HK-2 (cell line): ENCODE results near the gene SPOCK2.

Experiments used
- DNase-seq: peaks from one replicate; pipeline ENCODE4 v3.0.0-alpha.2; 2018; ENCODE audit not compliant: unreplicated experiment

Gene SPOCK2

DNA sequence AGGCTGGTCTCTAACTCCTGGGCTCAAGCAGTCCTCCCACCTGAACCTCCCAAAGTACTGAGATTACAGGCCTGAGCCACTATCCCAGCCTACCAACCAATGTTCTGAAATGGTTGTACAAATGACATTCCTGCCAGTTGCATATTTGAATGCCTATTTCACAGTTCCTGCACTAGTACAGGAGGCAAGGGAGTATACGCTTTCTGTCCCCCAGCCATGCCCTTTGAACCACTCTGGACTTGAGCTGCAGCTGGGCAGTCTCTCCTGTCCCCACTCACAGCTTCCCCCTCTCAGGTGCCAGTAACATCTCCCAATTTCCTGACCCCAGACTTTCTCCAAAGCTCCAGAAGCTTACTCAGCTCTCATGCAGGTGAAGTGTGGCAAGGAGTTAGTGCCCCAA is 58.9 kb downstream of the SPOCK2 start:
- DNase-seq = no peak

GRCh38 chr10:72027498-72027897 is 60.9 kb downstream of the SPOCK2 start:
- DNase-seq = no peak

GRCh38 chr10:72026278-72027111 is 61.9 kb downstream of the SPOCK2 start:
- no peak for DNase-seq

- no peak for DNase-seq
Measured at GRCh38 chr10:72025832-72026231, 62.5 kb downstream of the SPOCK2 start.

DNA sequence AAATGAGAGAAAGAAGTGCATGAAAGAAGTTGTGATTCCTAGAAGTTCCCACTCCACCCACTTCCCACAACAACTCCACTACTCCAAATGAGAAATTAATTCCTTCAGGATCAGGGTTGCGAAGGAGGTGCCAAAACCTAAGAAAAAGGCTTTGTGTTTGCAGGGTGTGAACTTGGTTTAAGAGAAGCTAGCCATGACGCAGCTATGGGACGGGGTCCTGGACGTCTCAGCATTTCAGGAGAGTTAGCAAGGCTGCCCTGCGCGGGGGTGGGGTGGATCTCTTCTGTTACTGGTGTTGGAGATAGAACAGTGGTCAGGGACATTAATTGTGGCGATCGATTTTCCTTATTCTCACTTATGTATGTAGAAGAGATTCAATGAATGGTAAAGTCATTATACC is 63.0 kb downstream of the SPOCK2 start:
- DNase-seq = no peak

- no peak for DNase-seq
Measured at GRCh38 chr10:72024596-72024995, 63.8 kb downstream of the SPOCK2 start.

DNA sequence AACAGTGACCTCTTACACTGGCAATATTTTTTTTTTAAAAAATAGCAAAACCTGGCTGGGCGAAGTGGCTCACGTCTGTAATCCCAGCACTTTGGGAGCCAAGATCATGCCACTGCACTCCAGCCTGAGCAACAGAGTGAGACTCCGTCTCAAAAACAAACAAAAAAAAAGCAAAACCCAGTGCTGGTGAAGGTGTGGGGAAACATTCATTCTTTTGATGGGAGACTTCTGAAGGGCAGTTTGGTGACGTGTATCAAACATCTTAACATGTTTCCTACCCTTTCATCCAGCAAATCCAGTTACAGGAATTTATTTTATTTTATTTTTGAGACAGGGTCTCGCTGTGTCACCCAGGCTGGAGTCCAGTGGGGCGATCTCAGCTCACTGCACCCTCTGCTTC is 66.1 kb downstream of the SPOCK2 start:
- DNase-seq = no peak

- no peak for DNase-seq
Measured at GRCh38 chr10:72020914-72021809, 67.2 kb downstream of the SPOCK2 start.

DNA sequence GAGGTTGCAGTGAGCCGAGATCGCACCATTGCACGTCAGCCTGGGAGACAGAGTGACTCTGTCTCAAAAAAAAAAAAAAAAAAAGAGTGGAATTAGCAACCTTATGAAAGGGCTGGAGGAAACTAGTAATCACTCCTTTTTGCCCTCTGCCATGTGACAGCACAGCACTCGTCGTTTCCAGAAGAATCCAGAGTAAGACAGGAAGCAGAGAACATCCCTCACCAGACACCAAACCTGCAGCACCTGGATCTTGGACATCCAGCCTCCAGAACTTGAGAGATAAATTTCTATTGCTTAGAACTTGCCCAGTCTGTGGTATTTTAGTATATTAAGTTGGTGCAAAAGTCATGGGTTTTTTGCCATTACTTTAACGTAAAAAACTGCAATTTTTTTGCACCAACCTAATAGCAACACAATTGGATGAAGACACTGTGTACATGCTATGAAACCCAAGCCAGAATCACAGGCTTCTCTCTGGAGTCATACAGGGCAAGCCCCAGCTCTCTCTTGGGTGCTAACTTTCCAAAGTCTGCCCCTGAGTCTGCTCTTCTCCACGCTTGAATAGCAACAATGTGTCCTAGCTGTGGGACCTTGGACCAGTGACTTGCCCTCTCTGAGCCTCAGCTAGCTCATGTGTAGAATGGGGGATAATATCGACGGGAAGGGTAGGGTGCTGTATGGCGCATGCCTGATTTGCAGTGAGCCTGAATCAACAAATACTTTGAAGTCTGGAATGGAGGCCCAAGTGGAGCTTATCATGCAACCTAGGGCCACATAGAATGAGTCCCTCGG is 69.1 kb downstream of the SPOCK2 start:
- no peak for DNase-seq

- DNase-seq = no peak
Measured at GRCh38 chr10:72016608-72017300, 71.6 kb downstream of the SPOCK2 start.

- no peak for DNase-seq
Measured at GRCh38 chr10:72015841-72016240, 72.5 kb downstream of the SPOCK2 start.

GRCh38 chr10:72014785-72015480 is 73.4 kb downstream of the SPOCK2 start:
- no peak for DNase-seq

DNA sequence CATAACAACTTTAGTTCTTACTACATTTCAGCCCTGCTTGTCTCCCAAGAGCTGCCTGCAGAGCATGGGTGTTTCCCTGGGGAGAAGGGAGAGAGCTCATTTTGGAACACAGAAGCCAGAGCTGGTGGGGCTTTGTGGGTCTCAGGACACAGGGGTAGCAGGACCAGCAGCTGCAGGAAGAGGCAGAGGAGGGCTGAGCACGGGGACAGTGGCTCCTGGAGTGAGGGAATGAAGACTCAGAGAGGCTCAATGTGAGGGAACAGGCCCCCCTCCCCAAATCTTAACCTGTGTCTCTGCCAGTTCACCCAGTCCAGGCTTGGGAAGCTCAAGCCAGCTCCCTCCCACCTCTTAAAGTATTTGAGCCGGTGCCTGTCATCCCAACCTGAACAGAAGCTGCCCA is 74.2 kb downstream of the SPOCK2 start:
- DNase-seq = no peak

- no peak for DNase-seq
Measured at GRCh38 chr10:72013202-72013945, 75.0 kb downstream of the SPOCK2 start.

DNA sequence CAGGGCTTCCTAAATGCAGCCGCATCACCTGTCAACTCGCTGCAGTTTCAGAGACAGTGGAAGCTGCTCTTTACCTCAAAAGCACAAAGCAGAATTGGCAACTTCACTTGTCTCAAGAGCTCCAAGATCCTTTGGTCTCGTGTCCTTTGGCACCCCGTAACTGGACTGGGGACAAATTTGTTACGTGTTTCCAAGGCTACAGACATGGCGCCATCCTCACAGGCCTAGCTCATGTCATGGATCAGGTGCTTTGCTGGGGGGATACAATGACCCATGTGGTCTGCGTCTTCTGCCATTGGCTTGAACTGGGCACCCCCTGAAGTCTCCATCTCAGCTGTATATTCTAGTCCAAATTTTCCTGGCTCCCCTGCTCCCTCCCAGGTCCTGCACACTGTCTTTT is 75.6 kb downstream of the SPOCK2 start:
- no peak for DNase-seq

GRCh38 chr10:72011976-72012512 is 76.3 kb downstream of the SPOCK2 start:
- DNase-seq = no peak

GRCh38 chr10:72011468-72011867 is 76.9 kb downstream of the SPOCK2 start:
- no peak for DNase-seq

DNA sequence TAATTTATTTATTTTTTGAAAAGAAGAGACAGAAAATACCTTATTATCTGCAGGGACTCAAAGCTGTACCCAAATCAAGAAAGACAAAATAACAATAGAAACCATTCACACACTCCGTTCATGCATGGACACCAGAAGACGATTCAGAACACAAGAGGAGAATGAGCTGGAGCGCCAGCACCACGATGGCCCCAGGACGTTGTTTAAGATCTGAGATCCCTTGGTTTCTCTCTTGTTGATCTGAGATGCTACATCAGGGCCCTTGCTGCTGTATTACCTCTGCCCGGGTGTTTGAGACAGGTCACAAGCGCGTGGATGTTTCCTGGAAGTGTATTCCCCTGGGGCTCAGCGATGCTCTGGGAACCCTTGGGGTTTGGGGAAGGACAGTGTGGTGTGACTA is 77.3 kb downstream of the SPOCK2 start:
- DNase-seq = no peak

DNA sequence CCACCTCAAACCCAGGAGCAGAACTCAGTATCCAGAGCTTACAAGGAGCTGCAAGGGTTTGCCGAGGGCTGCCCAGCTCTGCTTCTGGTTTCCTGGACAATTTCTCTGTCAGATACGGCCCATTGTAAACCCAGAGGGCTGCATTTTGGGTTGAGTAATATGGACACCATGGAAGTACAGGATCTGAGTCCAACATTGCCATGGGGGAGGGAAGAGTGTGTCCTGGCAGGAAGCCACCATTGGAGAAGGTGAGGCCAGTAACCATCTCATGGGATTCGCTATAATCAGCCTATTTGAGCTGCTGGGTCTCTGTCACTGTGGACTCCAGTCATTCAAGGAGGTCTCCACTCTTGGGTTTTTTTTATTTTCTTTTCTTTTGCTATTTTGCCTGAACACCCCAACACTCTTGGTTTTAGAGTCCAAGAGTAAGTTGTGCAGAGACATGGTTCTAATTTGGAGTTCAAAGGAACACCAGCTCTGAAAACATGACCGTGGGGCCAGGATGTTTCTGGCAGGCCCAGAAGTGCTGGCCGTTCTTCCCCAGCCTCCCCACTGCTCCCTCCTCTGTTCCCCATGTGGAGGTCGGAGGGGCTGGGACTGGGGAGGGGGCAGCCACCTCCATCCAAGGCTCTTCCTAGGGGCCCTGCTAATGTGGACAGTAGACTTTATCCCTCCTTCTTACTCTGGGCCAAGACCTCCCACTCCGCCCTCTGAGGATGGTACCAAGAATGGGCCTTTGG is 77.9 kb downstream of the SPOCK2 start:
- no peak for DNase-seq
